HepG2 (cell line): Measurements from ENCODE around the gene USP19.

Experiments
- GFI1 ChIP-seq: sonication (generic); formaldehyde crosslinking; IDR thresholded peaks from 2 replicates; pipeline ENCODE4 v1.5.0; 2020; ENCODE audit warnings: missing genetic modification reagents, mild to moderate bottlenecking, borderline replicate concordance
- MNT ChIP-seq: fragments of 450-650 bp; IDR thresholded peaks from 2 replicates; pipeline ENCODE4 v1.6.1; 2016
- TBL1XR1 ChIP-seq: fragments of 150-350 bp; IDR thresholded peaks from 2 replicates; pipeline ENCODE4 v1.6.1; 2014; ENCODE audit warnings: borderline replicate concordance, low read length; ENCODE audit not compliant: partially characterized antibody
- ZNF484 ChIP-seq: sonication (generic); formaldehyde crosslinking; IDR thresholded peaks from 2 replicates; pipeline ENCODE4 v1.5.1; 2020; ENCODE audit warnings: mild to moderate bottlenecking, low read depth, missing genetic modification reagents, borderline replicate concordance
- ZNF510 ChIP-seq: sonication (generic); formaldehyde crosslinking; IDR thresholded peaks from 2 replicates; pipeline ENCODE4 v1.4.0; 2020; ENCODE audit warnings: low read depth, mild to moderate bottlenecking, missing genetic modification reagents
- TF ChIP-seq, protein P1 (sequence below): sonication (generic); formaldehyde crosslinking; IDR thresholded peaks from 2 replicates; pipeline ENCODE4 v1.4.0; 2020; ENCODE audit warnings: missing genetic modification reagents

DNA sequence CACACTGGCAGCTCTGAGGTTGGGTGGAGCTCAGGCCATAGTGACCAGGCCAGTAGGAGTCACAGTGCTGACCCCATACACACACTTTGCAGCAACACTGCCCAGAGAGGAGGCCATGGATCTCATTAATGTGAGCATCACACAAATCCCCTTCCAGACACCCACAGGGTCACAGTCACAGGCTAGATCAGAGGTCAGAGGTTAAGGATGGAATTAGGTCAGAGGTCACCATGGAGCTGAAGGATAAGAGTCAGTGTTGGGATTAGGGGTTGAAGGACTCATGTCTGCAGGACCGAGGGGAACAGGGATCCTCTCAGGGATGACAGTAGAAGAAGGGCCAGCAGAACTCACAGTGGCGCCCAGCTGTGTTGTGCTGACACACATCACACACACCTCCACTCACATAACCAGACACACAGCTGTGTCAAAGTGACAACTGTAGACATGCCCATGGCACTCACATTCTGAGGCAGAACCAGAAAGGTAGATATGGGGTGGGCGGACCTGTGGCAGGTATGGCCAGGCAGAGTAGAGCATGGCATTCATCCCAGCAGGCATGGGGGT is 32.8 kb upstream of the USP19 start:
- TF ChIP-seq ZNF484 (CRISPR knock-in tag) (no peak), ZNF510 (CRISPR knock-in tag) (no peak), MNT (no peak), TBL1XR1 (no peak), GFI1 (CRISPR knock-in tag) (no peak)
- TF ChIP-seq, protein P1, sequence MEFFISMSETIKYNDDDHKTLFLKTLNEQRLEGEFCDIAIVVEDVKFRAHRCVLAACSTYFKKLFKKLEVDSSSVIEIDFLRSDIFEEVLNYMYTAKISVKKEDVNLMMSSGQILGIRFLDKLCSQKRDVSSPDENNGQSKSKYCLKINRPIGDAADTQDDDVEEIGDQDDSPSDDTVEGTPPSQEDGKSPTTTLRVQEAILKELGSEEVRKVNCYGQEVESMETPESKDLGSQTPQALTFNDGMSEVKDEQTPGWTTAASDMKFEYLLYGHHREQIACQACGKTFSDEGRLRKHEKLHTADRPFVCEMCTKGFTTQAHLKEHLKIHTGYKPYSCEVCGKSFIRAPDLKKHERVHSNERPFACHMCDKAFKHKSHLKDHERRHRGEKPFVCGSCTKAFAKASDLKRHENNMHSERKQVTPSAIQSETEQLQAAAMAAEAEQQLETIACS (CRISPR knock-in tag): no peak
